A172 (cell line): ENCODE measurements around the gene INPP5A. TPM values are rescaled to one million over a fixed set of nuclear protein-coding genes. Genes with fewer than 3 reads are reported as not detected.
"Not testable (repeated sequence)": the region's sequence is repeated elsewhere in the genome, so short reads cannot be mapped to it uniquely, and the experiment has no call there.

Experiments used
- DNase-seq: peaks from one replicate; pipeline ENCODE4 v3.0.0-alpha.2; 2015; ENCODE audit warnings: low spot score
- total RNA-seq: library from RNA; depleted of rRNA; stranded (reverse); fragments of >200 nt; shearing (Covaris generic); gene quantifications from 2 replicates; pipeline ENCODE4 v1.2.3, GENCODE V29; 2014

Gene INPP5A
- total RNA-seq, 1 experiment from 2014 or later, result 13.1 TPM

DNA sequence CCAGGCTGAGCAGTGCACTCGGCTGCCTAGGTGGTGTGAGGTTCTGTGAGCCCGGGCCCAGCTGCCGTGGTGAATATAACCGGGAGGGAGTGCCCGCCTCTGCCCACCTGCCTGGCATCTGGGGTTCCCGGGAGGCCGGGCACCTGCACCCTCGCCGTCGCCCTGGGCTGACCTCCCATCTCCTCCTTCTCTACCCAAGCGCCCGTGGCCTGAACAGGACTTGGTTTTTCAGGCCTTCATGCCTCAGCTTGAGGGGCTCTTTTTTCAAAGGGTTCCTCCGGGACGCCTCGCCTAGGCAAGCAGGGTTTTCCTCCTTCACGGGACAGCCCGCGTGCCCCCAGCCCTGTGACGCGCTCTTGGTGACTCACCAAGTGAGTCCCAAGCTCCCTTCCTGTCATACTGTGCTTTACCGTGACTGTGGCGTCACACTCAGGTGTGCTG lies 9.9 kb downstream of the INPP5A start:
- no peak for DNase-seq

DNA sequence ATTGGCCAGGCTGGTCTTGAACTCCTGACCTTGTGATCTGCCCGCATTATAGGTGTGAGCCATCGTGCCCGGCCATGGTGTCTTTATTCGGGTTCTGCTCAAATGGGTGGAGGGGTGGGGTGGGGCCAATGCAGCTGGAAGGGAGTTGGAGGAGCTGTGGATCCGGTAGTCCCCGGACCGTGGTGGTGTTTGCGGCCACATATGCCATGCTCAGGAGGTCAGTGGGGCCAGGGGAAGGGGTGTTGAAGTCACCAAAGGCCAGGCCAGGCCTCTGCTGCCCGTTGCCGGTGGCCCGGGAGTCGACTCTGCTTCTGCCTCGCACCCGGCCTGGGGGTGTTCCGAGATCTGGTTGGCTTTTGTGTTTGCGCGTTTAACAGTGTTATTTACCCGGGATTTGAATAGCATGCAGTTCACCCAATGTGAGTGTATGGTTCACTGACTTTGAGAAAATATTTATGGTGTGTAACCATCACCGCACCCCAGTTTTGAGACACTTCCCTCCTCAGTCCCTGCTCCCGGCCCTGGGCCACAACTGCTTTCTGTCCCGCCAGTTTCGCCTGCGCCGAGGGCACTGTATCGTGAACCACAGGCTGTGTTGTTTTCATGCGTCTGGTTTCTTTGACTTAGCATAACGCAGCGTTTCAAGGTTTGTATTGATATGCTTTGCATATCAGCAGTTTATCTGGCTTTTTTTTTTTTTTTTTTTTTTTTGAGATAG lies 10.7 kb downstream of the INPP5A start:
- no peak for DNase-seq

DNA sequence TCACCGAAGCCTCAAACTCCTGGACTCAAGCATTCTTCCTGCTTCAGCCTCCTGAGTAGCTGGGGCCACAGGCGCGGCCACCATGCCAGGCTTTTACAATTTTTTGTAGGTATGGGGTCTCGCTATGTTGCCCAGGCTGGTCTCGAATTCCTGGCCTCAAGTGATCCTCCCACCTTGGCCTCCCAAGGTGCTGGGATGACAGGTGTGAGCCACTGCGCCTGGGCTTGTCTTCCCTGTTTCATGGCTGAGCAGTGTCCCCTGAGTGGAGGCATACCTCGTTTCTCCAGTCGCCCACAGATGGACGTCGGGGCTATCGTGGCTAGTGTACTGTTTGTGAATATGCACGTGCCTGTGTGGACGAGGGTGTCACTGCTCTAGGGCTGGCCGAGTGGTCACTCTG lies 11.3 kb downstream of the INPP5A start:
- no peak for DNase-seq

DNA sequence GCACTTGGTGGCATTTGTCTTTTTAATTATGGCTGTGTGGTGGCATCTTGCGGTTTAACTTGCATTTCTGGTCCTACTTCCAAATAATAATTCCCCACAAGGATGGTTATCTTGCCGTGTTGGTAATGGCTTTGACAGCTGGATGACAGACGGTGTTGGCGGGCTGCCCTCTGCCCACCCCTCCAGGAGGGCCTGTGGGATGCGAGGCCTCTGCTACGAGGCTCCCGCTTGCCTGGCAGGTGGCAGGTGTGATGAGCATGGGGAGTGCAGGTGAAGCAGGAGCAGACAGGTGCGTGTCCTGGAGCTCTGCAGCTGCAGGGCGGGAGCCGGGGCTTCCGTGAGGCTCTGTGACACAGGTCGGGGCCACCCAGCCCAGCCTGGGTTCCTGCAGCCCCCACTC lies 11.8 kb downstream of the INPP5A start:
- DNase-seq, result no peak

DNA sequence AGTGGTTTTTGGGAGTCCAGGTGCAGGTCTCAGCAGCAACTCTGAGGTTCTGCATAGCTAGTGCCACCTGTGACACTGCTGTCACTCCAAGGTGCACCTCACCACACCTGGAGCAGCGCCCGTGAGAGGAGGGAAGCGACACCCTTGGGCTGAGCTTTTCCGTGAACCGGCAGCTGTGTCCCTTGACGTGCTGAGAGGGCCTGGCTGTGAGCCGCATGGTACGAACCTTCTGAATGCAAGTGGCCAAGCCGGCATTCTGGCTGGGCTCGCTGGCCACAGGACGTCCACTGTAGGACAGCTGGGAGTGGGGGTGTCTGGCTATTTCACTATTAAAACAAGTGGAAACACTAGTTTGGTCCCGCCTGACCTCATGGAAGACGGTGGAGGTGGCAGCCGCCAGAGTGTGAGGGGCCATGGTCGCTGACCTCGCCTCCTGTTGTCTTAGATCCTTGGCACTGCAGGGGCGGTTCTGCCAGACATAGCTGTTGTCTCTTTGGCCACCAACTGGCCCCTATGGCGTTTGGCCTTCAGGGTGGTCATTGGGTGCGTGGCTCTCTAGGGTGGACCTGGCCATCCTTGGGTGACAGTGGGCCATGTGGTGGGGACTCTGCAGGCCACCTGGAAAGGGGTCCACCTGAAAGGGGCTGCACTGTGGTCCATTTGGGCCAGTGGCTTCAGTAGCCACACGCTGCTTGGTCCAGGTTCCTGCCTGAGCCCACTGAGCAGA lies 12.9 kb downstream of the INPP5A start:
- DNase-seq, result no peak

DNA sequence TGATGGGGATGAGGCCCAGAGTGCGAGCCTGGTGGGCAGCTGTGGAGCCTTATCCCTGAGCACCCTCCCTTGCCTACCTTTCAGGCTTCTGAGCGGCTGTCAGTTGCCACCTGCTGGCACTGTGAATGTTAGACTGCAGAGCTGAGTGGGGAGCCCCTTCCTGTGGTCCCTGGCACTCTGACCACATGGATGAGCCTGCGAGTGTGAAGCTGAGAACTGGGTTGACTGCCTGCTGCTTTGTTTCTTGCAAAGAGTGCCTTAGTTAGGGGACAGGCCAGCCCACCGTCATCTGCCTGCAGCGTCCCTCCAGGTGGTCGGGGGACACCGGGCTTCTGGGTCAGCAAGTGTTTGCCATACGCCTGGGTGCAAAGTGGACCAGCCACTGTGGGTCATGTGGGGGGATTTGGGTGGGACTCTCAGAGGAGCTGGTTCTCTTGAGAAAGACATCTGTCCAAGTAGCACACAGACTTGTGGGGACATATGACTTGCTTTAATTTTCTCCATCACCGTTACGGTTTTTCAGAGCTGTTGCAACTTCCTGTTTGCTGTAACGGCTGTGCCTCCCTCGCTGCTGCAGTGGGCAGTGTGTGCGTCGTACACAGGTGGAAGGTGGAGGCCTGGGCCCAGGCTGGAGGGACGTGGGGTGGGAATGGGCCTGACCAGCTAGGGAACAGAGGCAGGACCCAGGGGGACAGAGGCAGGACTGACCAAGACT lies 13.7 kb downstream of the INPP5A start:
- DNase-seq, result no peak

DNA sequence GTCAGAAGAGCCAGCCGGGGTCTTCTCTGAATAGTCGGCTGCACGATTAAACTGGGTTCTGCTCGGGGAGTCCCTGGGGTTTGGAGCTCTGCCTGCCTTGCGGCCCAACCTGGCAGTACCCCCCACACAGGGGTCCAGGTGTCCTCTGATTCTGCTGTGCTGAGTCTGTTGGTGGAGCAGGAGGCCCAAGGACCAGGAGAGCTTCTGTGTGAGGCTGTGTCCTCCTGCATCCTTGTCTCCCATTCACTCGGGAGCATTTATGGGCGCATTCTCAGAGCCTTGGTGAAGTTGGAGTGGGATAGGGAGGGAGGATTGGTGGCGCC lies 14.2 kb downstream of the INPP5A start:
- no peak for DNase-seq

DNA sequence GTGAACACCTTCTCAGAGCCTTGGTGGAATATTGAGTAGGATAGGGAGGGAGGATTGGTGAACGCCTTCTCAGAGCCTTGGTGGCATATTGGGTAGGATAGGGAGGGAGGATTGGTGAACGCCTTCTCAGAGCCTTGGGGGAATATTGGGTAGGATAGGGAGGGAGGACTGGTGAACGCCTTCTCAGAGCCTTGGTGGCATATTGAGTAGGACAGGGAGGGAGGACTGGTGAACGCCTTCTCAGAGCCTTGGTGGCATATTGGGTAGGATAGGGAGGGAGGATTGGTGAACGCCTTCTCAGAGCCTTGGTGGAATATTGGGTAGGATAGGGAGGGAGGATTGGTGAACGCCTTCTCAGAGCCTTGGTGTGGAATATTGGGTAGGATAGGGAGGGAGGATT lies 15.0 kb downstream of the INPP5A start:
- not testable (repeated sequence) for DNase-seq

DNA sequence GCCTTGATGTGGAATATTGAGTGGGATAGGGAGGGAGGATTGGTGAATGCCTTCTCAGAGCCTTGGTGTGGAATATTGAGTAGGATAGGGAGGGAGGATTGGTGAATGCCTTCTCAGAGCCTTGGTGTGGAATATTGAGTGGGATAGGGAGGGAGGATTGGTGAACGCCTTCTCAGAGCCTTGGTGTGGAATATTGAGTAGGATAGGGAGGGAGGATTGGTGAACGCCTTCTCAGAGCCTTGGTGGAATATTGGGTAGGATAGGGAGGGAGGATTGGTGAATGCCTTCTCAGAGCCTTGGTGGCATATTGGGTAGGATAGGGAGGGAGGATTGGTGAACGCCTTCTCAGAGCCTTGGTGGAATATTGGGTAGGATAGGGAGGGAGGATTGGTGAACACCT lies 16.0 kb downstream of the INPP5A start:
- DNase-seq, result not testable (repeated sequence)

DNA sequence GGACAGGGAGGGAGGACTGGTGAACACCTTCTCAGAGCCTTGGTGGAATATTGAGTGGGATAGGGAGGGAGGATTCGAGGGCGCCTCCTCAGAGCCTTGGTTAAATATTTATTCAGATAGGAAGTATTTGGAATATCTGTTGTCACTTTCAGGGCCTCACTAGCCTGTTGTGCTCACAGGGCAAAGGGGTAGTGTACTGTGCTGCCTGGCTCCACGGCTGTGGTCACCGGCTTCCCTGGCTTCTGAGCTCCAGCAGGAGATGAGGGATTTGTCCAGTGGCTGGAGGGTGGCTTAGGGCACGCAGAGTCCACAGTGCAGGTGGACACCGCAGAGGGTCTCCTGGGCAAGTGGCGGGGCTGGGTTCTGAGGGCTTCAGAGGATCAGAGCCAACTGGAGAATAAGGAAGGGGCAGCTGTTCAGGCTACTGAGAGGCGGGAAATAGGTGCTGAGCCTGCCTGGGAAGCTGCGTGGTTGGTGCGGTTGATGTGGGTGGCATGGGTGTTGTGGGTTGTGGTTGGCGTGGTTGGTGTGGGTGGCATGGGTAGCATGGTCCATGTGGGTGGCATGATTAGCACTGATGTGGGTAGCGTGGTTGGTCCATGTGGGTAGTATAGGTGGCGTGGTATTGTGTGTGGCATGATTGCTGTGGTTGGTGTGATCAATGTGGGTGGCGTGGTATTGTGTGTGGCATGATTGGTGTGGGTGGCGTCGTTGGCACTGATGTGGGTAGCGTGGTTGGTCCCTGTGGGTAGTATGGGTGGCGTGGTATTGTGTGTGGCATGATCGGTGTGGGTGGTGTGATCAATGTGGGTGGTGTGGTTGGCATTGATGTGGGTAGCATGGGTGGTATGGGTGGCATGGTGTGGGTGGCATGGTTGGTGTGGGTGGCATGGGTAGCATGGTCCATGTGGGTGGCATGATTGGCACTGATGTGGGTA lies 16.7 kb downstream of the INPP5A start:
- no peak for DNase-seq

DNA sequence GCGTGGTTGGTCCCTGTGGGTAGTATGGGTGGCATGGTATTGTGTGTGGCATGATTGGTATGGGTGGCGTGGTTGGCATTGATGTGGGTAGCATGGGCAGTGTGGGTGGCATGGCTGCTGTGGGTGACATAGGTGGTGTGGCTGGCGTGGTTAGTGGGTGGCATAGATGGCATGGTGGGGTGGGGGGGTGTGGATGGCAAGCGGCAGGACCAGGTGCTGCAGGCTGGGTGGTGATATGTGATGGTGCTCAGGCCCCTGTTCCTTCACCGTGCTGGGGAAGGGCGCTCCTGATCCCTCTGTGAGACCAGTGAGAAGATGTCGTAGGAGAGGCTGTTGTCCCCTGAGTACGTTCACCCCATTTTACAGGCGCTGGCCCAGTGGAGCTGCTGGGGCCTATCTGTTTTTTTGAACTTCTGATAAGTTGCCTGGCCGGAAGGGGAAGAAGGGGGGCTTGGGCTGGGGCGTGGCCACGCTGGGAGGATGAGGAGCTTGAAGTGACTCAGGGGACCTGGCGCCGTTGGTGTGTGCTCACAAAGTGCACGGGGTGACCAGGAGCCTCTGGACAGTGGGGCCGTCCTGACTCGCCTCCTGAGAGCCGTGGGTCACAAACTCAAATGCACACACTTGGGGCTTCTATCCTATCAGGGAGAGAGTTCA lies 17.5 kb downstream of the INPP5A start:
- no peak for DNase-seq

DNA sequence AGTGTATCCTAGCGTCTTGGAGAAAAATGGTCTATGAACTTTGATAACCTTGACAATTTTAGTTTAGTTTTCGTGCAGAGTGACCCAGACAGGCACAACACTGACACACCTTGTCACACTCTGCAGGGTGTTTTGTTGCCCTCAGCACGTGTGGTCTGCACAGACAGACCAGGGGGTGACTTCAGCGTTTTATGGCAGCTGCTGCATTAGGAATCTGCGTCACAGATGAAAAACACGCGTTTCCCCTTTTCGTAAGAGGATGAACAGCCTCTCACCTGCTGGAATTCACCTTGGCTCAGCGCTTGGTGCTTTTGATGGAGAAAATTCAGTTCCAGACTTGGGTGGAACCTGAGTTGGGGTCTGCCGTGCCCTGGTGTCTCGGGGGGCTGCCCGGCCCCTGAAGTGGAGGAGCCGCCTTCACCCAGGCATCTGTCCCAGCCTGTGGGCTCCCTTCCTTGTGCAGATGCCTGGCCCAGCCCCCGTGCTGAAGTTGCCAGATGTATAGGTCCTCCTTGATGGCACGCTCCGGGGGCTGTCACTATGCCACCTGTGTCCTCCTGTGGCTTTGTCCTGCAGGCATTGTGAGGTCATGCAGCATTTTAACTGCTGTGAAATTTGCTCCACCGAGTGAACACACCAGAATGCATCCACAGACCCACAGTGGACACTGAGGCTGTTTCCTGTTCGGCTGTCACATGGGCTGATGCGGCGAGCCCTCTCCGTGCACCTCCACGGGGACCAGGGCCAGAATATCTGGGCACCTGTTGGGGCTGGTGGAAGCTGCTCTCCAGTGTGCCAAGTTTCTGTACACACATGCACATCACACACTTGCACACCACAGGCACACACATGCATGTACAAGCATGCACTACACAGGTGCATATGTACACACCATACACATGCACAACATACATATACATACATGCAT lies 18.3 kb downstream of the INPP5A start:
- no peak for DNase-seq

DNA sequence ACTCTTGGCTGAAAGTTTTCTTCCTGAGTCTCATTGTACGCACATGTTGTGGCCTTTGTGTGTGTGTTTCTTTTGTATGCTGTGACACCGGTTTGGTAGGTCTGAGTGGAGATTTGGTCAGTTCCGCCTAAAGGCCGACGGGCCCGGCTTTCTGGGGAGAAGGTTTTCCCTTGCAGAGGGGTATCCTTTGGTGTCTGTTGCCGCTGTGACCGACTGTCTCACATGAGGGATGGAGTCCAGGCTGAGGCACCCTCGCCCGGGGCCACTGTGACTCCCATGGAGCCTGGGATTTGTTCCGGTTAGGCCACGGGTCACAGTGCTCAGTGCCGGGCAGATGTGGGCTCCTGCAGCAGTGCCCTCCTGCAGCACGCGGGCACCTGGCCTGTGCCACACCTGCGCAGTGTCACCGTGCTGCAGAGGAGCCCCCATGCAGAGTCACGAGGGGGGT lies 19.4 kb downstream of the INPP5A start:
- DNase-seq, result no peak

DNA sequence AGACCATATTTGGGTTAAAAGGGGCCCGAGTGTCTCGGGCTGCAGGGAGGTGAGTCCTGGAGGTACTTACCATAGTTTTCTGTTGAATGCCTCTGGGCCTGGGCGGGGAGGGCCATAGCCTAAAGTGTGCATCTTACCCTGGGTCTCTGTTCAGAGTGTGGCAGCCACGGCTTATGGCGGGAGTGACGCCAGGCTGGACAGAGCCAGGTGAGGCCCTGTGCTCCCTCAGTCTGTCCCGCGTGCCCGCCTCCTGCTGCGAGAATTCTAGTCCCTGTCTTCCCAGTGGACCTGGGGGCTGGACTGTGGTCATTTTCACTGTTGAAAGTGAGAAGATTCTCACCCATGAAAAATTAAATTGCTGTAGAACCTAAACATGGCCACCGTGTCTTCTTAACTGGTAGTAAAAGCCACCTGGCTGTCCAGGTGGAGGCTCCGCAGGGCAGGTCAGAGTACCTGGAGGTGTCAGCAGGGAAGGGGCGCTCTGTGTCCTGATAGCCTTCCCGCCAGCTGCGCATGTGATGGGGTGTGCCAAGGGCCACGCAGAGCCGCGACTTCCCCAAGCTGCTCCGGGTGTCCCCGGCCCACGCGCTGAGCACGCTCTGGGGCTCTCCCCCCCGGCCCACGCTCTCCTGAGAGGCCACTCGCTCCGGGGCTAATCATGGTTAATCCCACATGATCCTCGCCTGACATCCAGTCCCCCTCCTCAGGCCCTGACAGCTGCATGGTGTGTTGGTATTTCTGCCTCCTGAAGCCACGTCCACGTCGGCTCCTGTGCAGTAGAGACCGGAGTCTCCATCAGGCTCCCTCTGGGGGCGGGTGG lies 20.3 kb downstream of the INPP5A start:
- no peak for DNase-seq

DNA sequence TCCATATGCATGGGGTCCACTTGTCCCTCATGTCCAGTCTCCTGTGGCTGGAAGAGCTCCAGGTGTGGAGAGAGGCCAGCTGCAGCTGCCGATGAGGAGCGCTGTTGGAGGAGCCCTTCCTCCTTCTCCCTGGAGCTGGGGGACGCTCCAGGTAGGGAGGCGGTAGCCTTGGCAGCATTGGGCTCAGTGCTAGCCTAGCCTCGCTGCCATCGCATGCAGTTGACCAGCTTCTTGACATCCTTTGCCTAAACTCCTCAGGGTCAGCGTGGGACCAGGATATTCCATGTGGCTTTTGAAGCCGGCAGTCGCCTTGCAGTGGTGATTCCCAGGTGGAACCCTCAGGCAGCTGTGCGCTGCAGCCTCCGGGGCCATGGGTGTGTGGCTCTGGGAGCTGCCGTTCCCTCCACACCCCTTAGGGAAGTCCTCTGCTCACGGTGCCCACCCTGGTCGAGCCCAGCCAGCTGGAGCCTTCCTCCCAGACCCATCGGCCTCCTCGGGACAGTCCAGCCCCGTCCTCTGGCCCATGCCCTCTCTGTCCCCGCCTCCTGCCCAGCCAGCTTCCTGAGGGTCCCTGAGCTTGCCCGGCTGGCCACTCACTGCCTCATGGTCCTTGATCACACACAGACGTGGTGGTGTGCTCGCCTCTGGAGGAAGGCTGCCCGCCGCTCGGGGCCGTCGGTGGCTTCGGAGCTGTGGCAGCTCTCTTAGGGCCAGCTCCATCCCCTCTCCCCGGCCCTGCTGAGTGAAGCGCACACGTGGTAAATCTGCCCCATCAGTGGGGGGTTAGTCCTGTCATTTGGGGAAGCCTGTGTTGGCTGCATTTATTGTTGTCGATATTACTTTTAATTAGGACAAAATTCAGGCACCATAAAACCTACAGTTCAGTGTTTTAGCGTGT lies 21.2 kb downstream of the INPP5A start:
- no peak for DNase-seq

DNA sequence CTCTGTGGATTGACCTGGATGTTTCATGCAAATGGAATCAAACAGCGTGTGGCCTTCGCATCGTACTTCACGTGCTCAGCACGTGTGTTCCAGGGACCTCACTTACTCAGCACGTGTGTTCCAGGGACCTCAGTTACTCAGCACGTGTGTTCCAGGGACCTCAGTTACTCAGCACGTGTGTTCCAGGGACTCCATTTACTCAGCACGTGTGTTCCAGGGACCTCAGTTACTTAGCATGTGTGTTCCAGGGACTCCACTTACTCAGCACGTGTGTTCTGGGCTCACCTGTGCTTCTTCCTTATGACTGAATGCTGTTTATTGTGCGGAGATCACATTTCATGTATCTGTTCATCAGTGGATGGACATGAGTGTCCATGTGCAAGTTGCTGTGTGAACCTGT lies 22.0 kb downstream of the INPP5A start:
- no peak for DNase-seq

DNA sequence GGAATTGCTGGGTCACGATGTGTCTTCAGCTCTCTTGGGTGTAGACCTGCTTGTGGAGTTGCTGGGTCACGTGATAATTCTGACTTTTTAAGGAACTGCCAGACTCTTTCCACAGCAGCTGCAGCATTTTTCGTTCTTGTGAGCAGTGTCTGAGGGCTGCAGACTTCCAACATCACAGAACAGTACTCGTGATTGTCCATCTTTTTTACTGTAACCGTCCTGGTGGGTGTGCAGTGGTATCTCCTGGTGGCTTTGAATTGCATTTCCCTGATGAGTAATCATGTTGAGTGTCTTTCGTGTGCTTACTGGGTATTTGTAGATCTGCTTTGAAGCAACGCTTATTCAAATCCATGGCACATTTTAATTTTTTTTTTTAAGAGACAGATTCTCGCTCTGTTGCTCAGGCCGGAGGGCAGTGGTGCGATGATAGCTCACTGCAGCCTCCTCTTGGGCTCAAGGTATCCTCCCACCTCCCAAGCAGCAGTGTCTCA lies 22.7 kb downstream of the INPP5A start:
- DNase-seq, result no peak
